NCI-H2029 (cell line): ENCODE results near the gene DHX16.

ENCODE experiments used
- DNase-seq: peaks from one replicate; lab custom pipeline; 2025; lab: John Stamatoyannopoulos, UW

DHX16 gene

GRCh38 chr6:30691208-30691847 is 18.5 kb upstream of the DHX16 start:
- no peak for DNase-seq

DNA sequence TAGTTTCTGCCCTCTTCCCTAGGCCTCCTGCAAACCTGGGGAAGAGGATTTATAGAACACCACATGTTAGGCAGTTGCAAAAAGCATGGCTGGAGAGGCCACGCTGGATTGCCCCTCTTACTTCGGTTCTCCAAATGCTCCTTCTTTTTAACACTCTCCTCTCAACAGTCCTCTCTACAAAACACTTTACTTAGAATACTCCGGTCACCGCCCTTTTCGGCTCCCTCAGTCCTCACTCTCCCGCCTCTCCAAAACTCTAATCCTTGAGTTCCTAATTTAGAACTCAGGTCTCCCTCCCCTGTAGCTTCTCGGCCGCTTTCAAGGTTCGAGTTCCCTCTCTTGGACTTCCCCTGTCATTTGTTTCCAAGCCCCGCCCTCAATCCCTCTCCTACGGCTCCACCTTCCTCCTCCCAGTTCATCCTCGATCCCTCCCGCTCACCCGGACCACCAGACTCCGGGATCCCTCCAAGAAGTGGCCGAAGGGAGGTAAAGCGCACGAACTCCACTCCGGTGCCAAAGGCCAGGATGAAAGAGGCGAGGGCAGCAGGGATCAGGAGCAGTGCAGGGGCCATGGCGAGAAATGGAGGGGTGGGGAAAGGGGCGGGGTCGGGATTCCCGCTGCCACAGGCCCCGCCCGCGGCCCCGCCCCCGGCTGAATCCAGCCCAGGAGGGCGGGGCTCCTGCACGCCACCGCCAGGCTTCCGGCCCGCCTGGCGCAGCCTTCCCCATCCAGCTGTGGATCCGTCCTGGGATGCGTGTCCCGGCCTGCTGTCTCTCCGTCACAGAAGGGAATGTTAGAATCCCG is 17.8 kb upstream of the DHX16 start, which contains the start of gene NRM:
Gene NRM, minus strand, starts transcription at position 582 of the 805 bp plus-strand sequence. Its CDS starts 10 bp downstream, at position 572.
- DNase-seq = peak; percentile 85

- DNase-seq = no peak
Measured at GRCh38 chr6:30689985-30690384, 17.2 kb upstream of the DHX16 start.

DNA sequence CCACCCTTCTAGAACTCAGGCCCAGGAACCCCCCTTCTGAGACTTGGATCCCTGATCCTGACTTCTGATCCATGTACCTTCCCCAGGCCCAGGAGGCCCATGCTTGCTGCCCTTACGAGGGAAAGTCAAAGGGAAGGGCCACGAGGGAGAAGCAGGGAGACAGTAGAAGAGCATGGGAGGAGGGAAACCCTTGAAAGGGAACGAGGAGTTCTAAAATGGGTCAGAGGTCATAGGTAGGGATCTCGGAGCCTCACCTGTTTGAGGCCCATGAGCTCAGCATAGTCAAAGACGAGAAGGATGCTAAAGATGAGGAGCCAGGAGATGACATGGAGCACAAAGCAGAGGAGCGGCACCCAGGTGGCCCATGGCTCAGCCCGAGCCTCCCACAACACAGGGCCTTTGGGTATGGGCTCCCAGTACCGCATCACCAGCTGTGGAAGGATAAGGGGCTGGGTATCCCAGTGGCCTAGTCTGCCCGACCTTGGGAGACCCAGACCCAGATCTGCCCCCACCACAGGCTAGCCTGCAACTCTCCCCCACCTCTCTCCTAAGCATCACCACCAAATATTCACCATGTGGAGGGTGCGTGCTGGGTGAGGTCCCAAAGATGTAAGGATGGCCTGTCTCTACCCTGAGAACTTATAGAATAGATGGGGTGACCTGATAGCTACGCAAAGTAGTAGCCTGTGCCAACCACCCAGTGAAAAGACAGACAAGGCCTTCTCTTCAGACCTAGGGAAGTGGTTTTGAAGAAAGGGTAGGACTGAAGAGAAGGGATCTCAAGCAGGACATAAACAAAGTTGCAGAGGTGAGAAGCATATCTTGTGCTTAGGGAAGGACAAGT is 16.4 kb upstream of the DHX16 start:
- no peak for DNase-seq

GRCh38 chr6:30688569-30688968 is 15.8 kb upstream of the DHX16 start:
- DNase-seq = no peak

GRCh38 chr6:30687659-30688431 is 15.0 kb upstream of the DHX16 start:
- no peak for DNase-seq

DNA sequence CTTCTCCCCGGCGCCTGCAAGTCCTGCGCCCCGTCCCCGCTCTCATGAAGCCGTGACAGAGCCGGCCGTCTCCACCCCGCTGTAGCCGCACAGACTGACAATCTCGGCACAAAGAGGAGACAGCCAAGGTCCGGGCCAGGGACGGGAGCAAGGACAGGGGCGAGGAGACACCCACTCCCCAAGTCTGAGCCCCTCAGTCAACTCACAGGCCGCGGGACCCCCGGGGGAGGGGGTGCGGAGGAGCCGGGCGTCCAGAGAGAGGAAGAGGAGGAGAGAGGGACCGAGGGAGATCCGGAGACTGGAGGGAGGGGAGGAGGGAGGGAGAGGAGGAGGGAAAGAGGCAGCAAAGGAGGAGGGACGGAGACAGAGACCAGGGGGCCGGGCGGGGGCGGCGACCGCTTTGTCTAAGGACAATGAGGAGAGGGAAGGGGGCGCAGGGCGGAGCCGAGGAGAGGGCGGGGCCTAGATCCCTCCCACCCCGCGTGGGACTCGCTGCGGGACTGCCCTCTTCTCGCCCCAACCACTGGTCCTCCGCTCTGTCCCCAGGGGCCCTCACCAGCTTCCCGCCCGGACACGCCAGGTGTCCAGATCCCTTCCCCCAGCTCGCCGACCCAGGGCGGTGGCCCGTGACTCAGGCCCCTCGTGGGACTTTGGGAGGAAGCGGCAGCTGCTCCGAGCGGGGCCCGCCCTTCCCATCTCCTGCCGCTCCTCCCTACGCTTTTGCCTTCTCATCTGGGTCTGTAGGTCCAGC is 14.3 kb upstream of the DHX16 start:
- DNase-seq = peak; percentile 74

DNA sequence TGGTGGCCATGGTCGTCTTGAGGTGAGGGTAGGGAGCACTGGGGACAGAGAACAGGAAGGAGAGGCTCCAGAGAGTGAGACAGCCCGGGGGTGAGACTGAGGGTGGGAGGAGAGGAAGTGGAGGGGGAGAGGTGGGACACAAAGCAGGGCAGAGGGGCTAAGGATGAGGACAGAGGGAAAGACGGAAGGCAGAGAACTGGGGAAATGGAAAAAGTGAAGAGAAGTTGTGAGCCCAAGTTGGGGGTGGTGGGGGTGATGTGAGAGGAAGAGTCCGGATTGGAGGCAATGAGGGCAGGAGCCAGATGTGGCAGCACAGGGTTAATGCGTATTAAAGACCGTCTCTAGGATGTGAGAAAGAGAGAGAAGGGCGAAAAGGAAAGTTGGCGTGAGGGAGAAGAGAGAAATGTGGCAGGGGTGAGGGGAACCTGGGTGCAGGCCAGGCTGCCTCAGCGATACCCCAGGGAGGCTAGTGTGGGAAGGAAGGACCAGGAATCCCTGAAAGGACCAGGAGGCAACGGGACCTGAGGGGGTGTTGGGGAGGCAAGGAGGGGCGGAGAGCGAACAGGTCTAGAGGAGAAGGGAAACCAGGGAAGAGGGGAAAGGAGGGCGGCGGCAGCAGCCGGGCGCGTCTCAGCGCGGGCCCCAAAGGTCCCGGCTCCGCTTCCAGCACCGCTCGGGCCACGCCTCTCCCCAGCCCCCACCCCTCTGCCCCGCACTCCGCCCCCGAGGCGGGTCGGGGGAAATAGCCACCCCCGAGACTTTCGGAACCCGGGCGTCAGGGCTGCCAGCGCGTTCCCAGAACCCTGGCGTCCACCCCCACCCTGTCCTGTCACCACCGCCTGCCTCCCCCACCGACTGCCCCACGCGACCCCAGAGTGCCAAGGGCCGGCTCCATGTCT is 13.5 kb upstream of the DHX16 start, which contains the start of gene PPP1R18:
Gene PPP1R18, minus strand, starts transcription at position 637 of the 899 bp plus-strand sequence. Its CDS starts 627 bp downstream, at position 10.
- no peak for DNase-seq

DNA sequence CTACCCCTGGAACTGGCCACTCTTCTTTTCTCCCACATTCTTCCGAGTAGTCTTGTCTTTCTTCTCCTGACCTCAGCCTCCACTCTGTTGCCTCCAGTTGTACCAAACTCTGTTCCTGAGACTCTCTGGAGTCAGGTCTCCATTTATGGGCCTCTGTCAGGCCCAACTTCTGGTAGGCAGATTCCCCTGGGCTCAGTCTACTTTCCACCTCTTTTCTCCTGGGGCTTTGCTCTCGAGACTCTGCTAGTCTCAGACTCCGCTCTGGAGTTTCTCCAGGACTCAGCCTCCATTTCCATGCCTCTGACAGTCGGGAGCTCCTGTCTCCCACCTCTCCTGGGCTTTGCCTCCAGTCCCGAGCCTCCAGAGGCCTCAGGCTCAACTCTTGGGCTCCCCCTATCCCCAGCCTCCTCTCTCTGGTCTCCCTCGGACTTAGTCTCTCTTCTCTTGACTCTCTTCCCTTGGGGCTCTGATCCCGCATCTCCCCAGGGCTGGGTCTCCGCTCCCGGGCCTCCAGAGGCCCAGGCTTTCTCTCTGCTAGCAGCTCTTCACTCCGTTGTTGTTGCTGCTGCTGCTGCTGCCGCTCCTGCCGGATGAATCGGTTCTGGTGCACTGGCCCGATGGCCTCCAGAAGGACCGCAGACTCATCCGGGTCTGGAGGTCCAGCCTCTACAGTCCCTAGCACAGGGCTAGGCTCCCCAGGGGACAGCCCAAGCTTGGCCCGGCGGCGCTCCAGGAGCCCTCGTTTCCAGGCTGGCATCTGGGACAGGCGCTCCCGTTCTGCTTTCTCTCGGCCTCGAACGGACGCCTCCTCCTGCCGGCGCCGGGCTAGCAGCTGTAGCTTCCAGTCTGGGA is 12.6 kb upstream of the DHX16 start:
- DNase-seq = no peak

GRCh38 chr6:30684386-30685156 is 11.8 kb upstream of the DHX16 start:
- DNase-seq = no peak

GRCh38 chr6:30683980-30684338 is 11.2 kb upstream of the DHX16 start:
- no peak for DNase-seq

DNA sequence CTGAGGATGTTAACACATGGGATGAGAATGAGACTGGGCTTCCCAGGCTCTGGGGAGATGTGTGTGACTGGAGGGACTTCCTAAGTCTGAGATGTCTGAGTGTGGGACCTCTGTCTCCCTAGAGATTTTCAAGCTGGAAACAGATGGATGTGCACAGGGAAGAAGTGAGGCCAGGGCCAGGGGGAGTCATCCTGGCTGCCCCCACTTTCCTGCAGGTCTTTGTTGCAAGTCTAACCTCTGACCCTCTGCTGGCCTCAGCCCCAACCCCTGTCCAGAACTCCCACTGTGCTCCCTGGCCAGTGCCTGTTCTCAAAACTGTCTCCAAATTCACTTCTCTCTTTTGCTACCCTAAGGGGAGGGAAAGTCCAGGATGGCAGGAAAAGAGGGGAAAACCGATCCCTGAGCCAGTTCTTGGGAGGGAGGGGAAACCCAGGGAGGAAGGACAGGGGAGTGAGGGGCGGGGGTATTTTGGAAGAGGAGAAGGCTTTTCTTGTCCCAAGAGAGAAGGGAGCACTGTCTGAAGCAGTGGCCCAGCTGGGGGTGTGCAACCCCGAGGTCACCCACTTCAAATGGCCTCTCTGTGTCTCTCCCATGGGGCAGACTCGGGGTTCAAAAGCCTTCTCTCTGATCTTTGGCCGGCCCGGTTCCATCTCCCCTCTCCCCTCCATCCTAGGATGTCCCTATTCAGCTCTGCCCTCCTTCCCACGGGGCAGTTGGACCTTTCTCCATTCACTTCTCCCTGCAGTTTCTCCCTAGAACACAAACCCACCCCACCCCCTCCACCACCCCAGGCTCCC is 10.6 kb upstream of the DHX16 start:
- no peak for DNase-seq

DNA sequence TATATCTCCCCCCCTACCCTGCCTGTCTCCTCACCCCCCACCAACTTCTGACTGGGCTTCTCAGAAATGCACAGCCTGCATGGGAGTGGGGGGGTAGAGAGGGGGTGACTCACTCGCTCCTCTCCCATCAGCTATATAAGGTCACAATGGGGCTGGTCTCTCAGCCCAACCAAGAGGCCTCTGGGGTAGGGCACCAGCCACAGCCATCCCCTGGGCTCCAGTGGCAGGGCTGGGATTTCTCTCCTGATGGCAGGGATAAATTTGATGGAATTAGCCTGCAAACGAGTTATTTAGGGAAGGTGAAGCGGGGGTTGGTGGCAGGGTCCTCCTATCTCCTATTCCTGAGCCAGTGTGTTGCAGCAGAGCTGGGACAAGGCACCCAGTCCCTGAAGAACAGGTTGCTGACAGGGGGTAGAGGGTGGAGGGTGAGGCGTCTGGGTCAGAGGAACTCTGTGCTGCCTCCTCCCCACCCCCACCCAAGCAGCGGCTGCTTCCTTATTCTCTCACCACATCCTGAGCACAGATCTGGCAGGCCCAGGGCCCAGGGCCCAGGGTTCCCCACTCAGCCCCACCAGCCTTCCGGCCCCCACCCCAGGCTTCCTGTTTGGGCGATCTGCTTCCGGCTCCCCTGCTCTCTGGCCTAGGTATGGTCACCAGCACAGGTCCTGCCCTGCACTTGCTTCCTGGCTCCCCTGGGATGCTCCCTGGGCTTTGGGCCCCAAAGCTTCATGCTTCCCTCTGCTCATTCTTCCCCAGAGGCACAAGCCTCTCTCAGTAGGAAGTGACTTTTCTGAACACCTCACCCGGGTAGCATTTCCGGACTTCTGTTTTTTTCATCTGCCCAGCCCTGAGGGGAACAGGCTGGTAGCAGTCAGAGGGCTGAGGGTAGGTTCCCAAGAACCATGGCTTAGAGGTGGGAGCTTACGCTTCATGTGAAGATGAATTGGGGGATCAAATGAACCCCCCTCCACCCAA is 9.6 kb upstream of the DHX16 start:
- no peak for DNase-seq

DNA sequence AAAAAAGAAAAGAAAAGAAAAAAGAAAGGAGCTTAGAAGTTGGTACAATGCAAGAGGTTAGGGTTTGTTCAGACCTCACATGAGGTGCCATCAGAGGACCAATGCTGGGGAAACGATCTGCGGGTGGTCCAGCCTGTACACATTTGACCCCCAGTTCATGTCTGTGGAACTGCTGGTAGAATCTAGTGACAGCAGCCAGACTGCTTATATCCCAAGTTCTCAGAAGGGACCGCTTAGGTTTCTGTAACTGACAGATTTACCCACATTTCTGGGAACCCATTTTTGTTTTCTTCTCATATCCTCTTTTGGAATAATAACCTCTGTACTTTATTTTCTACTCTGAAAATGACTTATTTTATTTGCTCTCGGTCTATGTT is 8.9 kb upstream of the DHX16 start:
- no peak for DNase-seq

DNA sequence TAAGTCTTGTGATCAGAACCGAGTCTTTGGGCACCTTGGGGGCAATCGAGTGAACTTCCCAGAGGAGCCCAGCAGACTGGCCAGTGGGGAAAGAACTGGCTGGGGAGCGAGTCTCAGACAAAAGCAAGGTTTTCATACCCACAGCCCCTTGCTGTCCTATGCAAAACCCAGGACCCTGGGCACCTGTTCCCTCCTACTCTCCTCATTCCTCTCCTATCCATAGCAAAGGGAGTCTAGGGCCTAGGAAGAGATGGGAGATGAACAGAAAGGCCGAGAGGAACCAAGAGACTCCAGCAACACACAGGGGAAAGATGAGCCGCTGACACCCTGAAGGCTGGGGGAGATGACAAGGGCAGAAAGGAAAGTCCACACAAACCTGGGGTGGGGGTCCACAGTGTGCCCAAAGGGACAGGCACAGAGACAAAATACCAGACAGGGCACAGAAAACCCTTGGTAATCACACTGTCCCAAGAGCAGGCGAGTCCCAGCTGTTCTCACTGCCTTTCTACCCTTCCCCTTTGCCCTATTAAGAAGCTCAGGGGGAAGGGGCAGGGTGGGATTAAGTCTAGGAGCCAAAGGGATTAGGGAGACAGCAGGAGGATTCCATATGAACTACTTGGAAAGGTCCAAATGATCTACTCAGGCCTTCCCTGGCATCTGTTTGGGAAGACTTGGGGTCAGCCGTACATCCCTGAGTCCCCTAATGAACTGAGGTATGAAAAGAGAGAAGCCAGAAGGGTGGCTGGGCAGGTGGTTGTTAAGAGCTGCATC is 7.1 kb upstream of the DHX16 start:
- DNase-seq = no peak
